ENCODE measurements around the gene MPZL2. TPM values are rescaled to one million over a fixed set of nuclear protein-coding genes. Genes with fewer than 3 reads are reported as not detected.

Gene MPZL2
- total and polyA plus RNA-seq, 2 of the 8 experiments (the other 6 are each of a cell fraction or from before 2014, with no cell fraction given): 2.4 to 3.2 TPM

GRCh38 chr11:118290923-118291322 is 26.8 kb upstream of the MPZL2 start:
- H4K5ac ChIP-seq (ENCODE audit: insufficient read length, low read depth, low read length): no peak overlapping the region
- no peak overlapping the region for H3K9ac ChIP-seq (replicated peaks in 1 of 4; ENCODE audit: extremely low read depth in 1 of 4, low read depth in 3 of 4, low read length in 3 of 4)
- CTCF ChIA-PET (ENCODE audit: partially characterized antibody): interaction anchor here (0.8 to 4.7 kb wide), 14 partner anchors 9 to 155 kb away, joined by 3 to 37 read pairs (median 3); partner anchors contain the start of gene MPZL2
- H3K4ac ChIP-seq (replicated peaks; ENCODE audit: insufficient read length, low read depth, low read length): no peak overlapping the region
- H3K23ac ChIP-seq (ENCODE audit: insufficient read length): no peak overlapping the region
- H4K20me1 ChIP-seq (replicated peaks in 1 of 2; ENCODE audit: control insufficient read depth in 1 of 2, insufficient read depth in 2 of 2, low read length in 2 of 2): no peaks in the 10 kb centered on the region
- H2BK15ac ChIP-seq (ENCODE audit: low read length): no peak overlapping the region
- H2BK5ac ChIP-seq (ENCODE audit: low read depth, low read length): no peak overlapping the region
- no peak overlapping the region for H3K27ac ChIP-seq (ENCODE audit: low read depth, low read length)
- no peaks in the 10 kb centered on the region for H3K79me1 ChIP-seq (ENCODE audit: low read depth, low read length)
- no peak overlapping the region for H3K14ac ChIP-seq (ENCODE audit: insufficient read length)
- TF ChIP-seq CHD1 (IDR thresholded peaks at IDR 0.05; ENCODE audit: low read depth, low read length) (no peak), RNF2 (IDR thresholded peaks at IDR 0.05; ENCODE audit: borderline replicate concordance, low read depth, low read length, missing control alignments, poor library complexity, severe bottlenecking) (no peak), CHD2 (IDR thresholded peaks at IDR 0.05; ENCODE audit: low read length) (no peak), RAD21 (IDR thresholded peaks at IDR 0.05 in 1 of 2, conservative IDR thresholded peaks at IDR 0.05 in 1 of 2; ENCODE audit: low read depth in 2 of 2, low read length in 2 of 2) (peak; percentile 83 to 84), CTCF (IDR thresholded peaks at IDR 0.05; ENCODE audit: control extremely low read depth in 1 of 3, insufficient read depth in 1 of 3, low read depth in 1 of 3, low read length in 3 of 3) (peak in 2 of 3 experiments; percentile 59 to 65; a peak in 3 of 4 replicates), CBX5 (IDR thresholded peaks at IDR 0.05; ENCODE audit: low read depth, low read length) (no peak)
- no peak overlapping the region for H3K4me3 ChIP-seq (ENCODE audit: extremely low read depth in 1 of 4, insufficient read depth in 2 of 4, low read depth in 3 of 4, low read length in 4 of 4)
- no peak overlapping the region for H4K91ac ChIP-seq (replicated peaks; ENCODE audit: insufficient read length, low read length)
- FAIRE-seq: peak; percentile 70
- no peaks in the 10 kb centered on the region for H3K79me2 ChIP-seq (ENCODE audit: control insufficient read depth in 1 of 2, insufficient read depth in 2 of 2, low read length in 2 of 2)
- no peak overlapping the region for H2BK120ac ChIP-seq (replicated peaks; ENCODE audit: low read depth, low read length)
- H3K56ac ChIP-seq (replicated peaks; ENCODE audit: insufficient read length, low read depth, low read length): no peak overlapping the region
- POLR2A ChIA-PET (ENCODE audit: partially characterized antibody): interaction anchor here (0.7 kb wide), 1 partner anchor 49 kb away, joined by 4 read pairs; no protein-coding TSS in a partner anchor
- no peaks in the 10 kb centered on the region; a peak in 1 of 7 replicates for H3K4me1 ChIP-seq (replicated peaks in 1 of 4; ENCODE audit: control insufficient read depth in 3 of 4, insufficient read depth in 4 of 4, low read length in 3 of 4)
- H2BK12ac ChIP-seq (ENCODE audit: low read depth, low read length): no peak overlapping the region
- no peak overlapping the region for H3K4me2 ChIP-seq (ENCODE audit: insufficient read depth in 1 of 2, low read depth in 2 of 2, low read length in 2 of 2)
- no peaks in the 10 kb centered on the region; a peak in 1 of 7 replicates for H3K27me3 ChIP-seq (replicated peaks in 1 of 4; ENCODE audit: control insufficient read depth in 3 of 4, extremely low read depth in 1 of 4, insufficient read depth in 3 of 4, low read length in 3 of 4)
- WGBS, 2 experiments (ENCODE audit: extremely low coverage in 1 of 2, insufficient coverage in 1 of 2, insufficient read length in 1 of 2, insufficient replicate concordance in 2 of 2, low coverage in 1 of 2, low lambda C conversion rate in 2 of 2, missing lambda C conversion rate in 1 of 2): 58% methylated on average over 9 of the region's 9 CpGs; no CpG with 5 or more reads in 1 of the 2 experiments
- H3K9me3 ChIP-seq (ENCODE audit: insufficient read depth in 2 of 2, low read depth in 1 of 2, low read length in 1 of 2): no peaks in the 10 kb centered on the region
- no peak overlapping the region for H2BK20ac ChIP-seq (ENCODE audit: low read length)
- DNase-seq (ENCODE audit: low read depth in 1 of 2, low spot score in 2 of 2): no peak
- no peak overlapping the region for H2AK5ac ChIP-seq (ENCODE audit: low read depth, low read length)
- no peaks in the 10 kb centered on the region for H3K36me3 ChIP-seq (ENCODE audit: control insufficient read depth in 2 of 4, insufficient read depth in 4 of 4, low read length in 3 of 4)
- H3K18ac ChIP-seq (ENCODE audit: extremely low read depth, low read length): no peak overlapping the region
- 0 out of 2 replicates have a peak overlapping the region, but pooled peaks have one; percentile 74 for H2AFZ ChIP-seq (ENCODE audit: low read length)
- no peak overlapping the region for H4K8ac ChIP-seq (ENCODE audit: extremely low read depth, insufficient read depth, low read length)
- no peaks in the 10 kb centered on the region for H3K23me2 ChIP-seq (ENCODE audit: low read depth, low read length)

All from H1 (cell line).